Measurements from ENCODE around the gene COL15A1.

The COL15A1 gene

DNA sequence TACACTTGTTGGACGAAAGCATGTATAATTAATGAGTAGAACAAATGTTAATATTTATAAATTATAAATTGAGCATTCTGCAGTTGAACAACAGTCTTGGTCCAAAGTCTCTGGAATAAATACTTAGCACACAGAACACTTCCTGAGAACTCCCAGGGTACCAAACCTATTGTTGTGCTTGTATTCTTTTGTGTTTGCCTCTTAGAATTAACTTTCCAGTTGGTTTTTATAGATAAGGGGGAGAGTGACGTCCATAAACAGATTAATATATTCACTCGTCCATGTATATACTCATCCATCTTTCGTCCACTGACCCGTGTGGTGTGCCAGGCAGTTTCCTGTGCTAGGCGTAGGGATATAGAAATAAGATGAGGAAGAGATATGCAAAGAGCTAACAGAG, 98.9 kb downstream of the COL15A1 start:
- no peak overlapping the region for H2AFZ ChIP-seq (ENCODE audit: low read length)
- no peaks in the 10 kb centered on the region for H4K20me1 ChIP-seq (ENCODE audit: insufficient read depth, low read length)
- no peaks in the 10 kb centered on the region for H3F3A ChIP-seq (ENCODE audit: insufficient read depth, low read length)
- no peaks in the 10 kb centered on the region for H3K79me2 ChIP-seq (ENCODE audit: low read length)
- H3K27ac ChIP-seq (ENCODE audit: low read length), result no peak overlapping the region
- H3K27me3 ChIP-seq (replicated peaks; ENCODE audit: insufficient read depth, low read length), result no peaks in the 10 kb centered on the region
- H3K4me3 ChIP-seq (ENCODE audit: low read length), result no peak overlapping the region
- TF ChIP-seq EZH2 (optimal IDR thresholded peaks at IDR 0.05; ENCODE audit: low read depth, low read length) (no peak), EZH2phosphoT487 (IDR thresholded peaks at IDR 0.05; ENCODE audit: low read length) (no peak)
- TF ChIP-seq, protein P1, sequence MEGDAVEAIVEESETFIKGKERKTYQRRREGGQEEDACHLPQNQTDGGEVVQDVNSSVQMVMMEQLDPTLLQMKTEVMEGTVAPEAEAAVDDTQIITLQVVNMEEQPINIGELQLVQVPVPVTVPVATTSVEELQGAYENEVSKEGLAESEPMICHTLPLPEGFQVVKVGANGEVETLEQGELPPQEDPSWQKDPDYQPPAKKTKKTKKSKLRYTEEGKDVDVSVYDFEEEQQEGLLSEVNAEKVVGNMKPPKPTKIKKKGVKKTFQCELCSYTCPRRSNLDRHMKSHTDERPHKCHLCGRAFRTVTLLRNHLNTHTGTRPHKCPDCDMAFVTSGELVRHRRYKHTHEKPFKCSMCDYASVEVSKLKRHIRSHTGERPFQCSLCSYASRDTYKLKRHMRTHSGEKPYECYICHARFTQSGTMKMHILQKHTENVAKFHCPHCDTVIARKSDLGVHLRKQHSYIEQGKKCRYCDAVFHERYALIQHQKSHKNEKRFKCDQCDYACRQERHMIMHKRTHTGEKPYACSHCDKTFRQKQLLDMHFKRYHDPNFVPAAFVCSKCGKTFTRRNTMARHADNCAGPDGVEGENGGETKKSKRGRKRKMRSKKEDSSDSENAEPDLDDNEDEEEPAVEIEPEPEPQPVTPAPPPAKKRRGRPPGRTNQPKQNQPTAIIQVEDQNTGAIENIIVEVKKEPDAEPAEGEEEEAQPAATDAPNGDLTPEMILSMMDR (IDR thresholded peaks at IDR 0.05; ENCODE audit: low read length), result no peak
- no peaks in the 10 kb centered on the region for H3K9me2 ChIP-seq (replicated peaks; ENCODE audit: insufficient read depth, low read length)
- no peak for DNase-seq
- H3K9ac ChIP-seq (ENCODE audit: low read length), result no peak overlapping the region
- no peak overlapping the region for H3K4me2 ChIP-seq (ENCODE audit: low read depth, low read length)
- H3K4me1 ChIP-seq (ENCODE audit: low read length), result no peaks in the 10 kb centered on the region
- no peaks in the 10 kb centered on the region for H3K9me3 ChIP-seq (replicated peaks; ENCODE audit: insufficient read depth, low read length)
- H3K36me3 ChIP-seq (replicated peaks; ENCODE audit: insufficient read depth, low read length), result no peaks in the 10 kb centered on the region

DNA sequence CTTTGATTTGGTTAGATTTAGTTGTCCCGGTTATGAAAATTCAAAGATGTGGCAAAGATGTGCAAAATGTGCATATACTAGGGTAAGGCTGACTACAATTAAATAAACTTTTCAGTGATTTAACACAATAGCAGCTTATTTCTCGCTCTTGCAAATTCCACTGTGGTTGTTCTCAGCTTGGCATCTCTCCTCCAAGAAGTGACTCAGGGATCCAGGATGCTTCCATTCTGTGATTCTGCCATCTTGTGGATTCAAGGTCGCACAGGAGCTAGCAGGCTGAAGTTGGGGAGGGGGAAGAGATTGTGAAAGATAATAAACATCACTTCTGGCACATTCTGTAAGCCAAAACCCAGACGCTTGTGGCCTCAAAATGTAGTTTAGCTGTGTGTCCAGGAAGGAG, 101.1 kb downstream of the COL15A1 start:
- no peak for TF ChIP-seq EZH2 (optimal IDR thresholded peaks at IDR 0.05; ENCODE audit: low read depth, low read length)
- TF ChIP-seq EZH2phosphoT487 (IDR thresholded peaks at IDR 0.05; ENCODE audit: low read length), result no peak
- TF ChIP-seq, protein P1 (IDR thresholded peaks at IDR 0.05; ENCODE audit: low read length), result no peak
- no peak for DNase-seq
- H3K79me2 ChIP-seq (ENCODE audit: low read length), result no peaks in the 10 kb centered on the region
- H3K4me2 ChIP-seq (ENCODE audit: low read depth, low read length), result no peak overlapping the region
- no peaks in the 10 kb centered on the region for H4K20me1 ChIP-seq (ENCODE audit: insufficient read depth, low read length)
- H3K9me2 ChIP-seq (replicated peaks; ENCODE audit: insufficient read depth, low read length), result no peaks in the 10 kb centered on the region
- H3K4me3 ChIP-seq (ENCODE audit: low read length), result no peak overlapping the region
- no peaks in the 10 kb centered on the region for H3F3A ChIP-seq (ENCODE audit: insufficient read depth, low read length)
- H3K27ac ChIP-seq (ENCODE audit: low read length), result no peak overlapping the region
- H3K4me1 ChIP-seq (ENCODE audit: low read length), result no peaks in the 10 kb centered on the region
- H3K36me3 ChIP-seq (replicated peaks; ENCODE audit: insufficient read depth, low read length), result no peaks in the 10 kb centered on the region
- no peak overlapping the region for H3K9ac ChIP-seq (ENCODE audit: low read length)
- H2AFZ ChIP-seq (ENCODE audit: low read length), result no peak overlapping the region
- no peaks in the 10 kb centered on the region for H3K9me3 ChIP-seq (replicated peaks; ENCODE audit: insufficient read depth, low read length)
- H3K27me3 ChIP-seq (replicated peaks; ENCODE audit: insufficient read depth, low read length), result no peaks in the 10 kb centered on the region

DNA sequence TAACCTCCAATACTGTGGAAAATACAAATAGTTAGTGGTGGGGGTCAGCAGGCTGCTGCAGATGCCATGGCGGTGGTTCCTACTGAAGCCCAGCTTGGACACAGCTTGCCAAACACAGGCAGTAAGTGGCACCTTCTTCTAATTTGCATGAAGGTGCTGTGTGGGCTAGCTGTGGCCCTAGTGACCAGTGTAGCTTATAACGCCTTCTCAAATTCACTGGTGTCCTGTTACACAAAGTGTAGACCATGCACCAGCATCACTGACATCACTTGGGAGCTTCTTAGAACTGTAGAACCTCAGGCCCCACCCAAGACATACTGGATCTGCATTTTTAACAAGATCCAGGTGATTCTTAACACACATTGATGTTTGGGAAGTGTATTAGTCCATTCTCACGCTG, 102.4 kb downstream of the COL15A1 start:
- no peaks in the 10 kb centered on the region for H3K9me2 ChIP-seq (replicated peaks; ENCODE audit: insufficient read depth, low read length)
- no peaks in the 10 kb centered on the region for H4K20me1 ChIP-seq (ENCODE audit: insufficient read depth, low read length)
- no peak overlapping the region for H3K4me2 ChIP-seq (ENCODE audit: low read depth, low read length)
- H3K27me3 ChIP-seq (replicated peaks; ENCODE audit: insufficient read depth, low read length), result no peaks in the 10 kb centered on the region
- H3K36me3 ChIP-seq (replicated peaks; ENCODE audit: insufficient read depth, low read length), result no peaks in the 10 kb centered on the region
- DNase-seq, result no peak
- no peaks in the 10 kb centered on the region for H3F3A ChIP-seq (ENCODE audit: insufficient read depth, low read length)
- no peak overlapping the region for H3K4me3 ChIP-seq (ENCODE audit: low read length)
- H3K79me2 ChIP-seq (ENCODE audit: low read length), result no peaks in the 10 kb centered on the region
- H3K9me3 ChIP-seq (replicated peaks; ENCODE audit: insufficient read depth, low read length), result no peaks in the 10 kb centered on the region
- H2AFZ ChIP-seq (ENCODE audit: low read length), result no peak overlapping the region
- H3K27ac ChIP-seq (ENCODE audit: low read length), result no peak overlapping the region
- H3K4me1 ChIP-seq (ENCODE audit: low read length), result no peaks in the 10 kb centered on the region
- TF ChIP-seq, protein P1 (IDR thresholded peaks at IDR 0.05; ENCODE audit: low read length), result no peak
- no peak for TF ChIP-seq EZH2phosphoT487 (IDR thresholded peaks at IDR 0.05; ENCODE audit: low read length)
- no peak for TF ChIP-seq EZH2 (optimal IDR thresholded peaks at IDR 0.05; ENCODE audit: low read depth, low read length)
- H3K9ac ChIP-seq (ENCODE audit: low read length), result no peak overlapping the region
